GM18870 (cell line): ENCODE data around the gene PRKCA.

Experiments used
- ATAC-seq: cut with Tn5 transposase; IDR thresholded peaks from one replicate; pipeline ENCODE4 v1.9.1; 2021; ENCODE audit warnings: moderate library complexity; ENCODE audit not compliant: unreplicated experiment

The PRKCA gene

GRCh38 chr17:66781135-66781534 is 478.7 kb downstream of the PRKCA start:
- no peak for ATAC-seq

GRCh38 chr17:66782851-66783250 is 480.4 kb downstream of the PRKCA start:
- no peak for ATAC-seq

- ATAC-seq: no peak
These were observed 481.4 kb downstream of the PRKCA start for GRCh38 chr17:66783656-66784381.

- no peak for ATAC-seq
These were observed 482.4 kb downstream of the PRKCA start for GRCh38 chr17:66784621-66785364.

- ATAC-seq: no peak
These were observed 483.7 kb downstream of the PRKCA start for GRCh38 chr17:66786107-66786506.

GRCh38 chr17:66787914-66788313 is 485.5 kb downstream of the PRKCA start:
- no peak for ATAC-seq

- no peak for ATAC-seq
These were observed 486.7 kb downstream of the PRKCA start for GRCh38 chr17:66789093-66789492.

GRCh38 chr17:66789961-66790437 is 487.6 kb downstream of the PRKCA start:
- ATAC-seq: no peak

- ATAC-seq: no peak
These were observed 488.2 kb downstream of the PRKCA start for GRCh38 chr17:66790501-66791061.

GRCh38 chr17:66791347-66791746 is 488.9 kb downstream of the PRKCA start:
- ATAC-seq: no peak

- ATAC-seq: no peak
These were observed 491.4 kb downstream of the PRKCA start for GRCh38 chr17:66793814-66794213.

- no peak for ATAC-seq
These were observed 493.1 kb downstream of the PRKCA start for GRCh38 chr17:66795486-66795885.

GRCh38 chr17:66799849-66800537 is 497.6 kb downstream of the PRKCA start:
- ATAC-seq: no peak

GRCh38 chr17:66803474-66803951 is 501.1 kb downstream of the PRKCA start:
- no peak for ATAC-seq

GRCh38 chr17:66805567-66805966 is 503.2 kb downstream of the PRKCA start:
- no peak for ATAC-seq

- no peak for ATAC-seq
These were observed 504.8 kb downstream of the PRKCA start for GRCh38 chr17:66807182-66807581.

GRCh38 chr17:66809408-66809807 is 507.0 kb downstream of the PRKCA start:
- no peak for ATAC-seq

- ATAC-seq: no peak
These were observed 508.7 kb downstream of the PRKCA start for GRCh38 chr17:66810951-66811682.

- no peak for ATAC-seq
These were observed 509.3 kb downstream of the PRKCA start for GRCh38 chr17:66811683-66812054.

- ATAC-seq: no peak
These were observed 510.2 kb downstream of the PRKCA start for GRCh38 chr17:66812571-66812970.

GRCh38 chr17:66813296-66813695 is 510.9 kb downstream of the PRKCA start:
- no peak for ATAC-seq
